ENCODE results near the gene B3GNT9. TPM values are rescaled to one million over a fixed set of nuclear protein-coding genes. Genes with fewer than 3 reads are reported as not detected.

Gene B3GNT9
- total RNA-seq, 4 donors from 2014 or later, result 1.5 to 69.1 (median 5.5) TPM

DNA sequence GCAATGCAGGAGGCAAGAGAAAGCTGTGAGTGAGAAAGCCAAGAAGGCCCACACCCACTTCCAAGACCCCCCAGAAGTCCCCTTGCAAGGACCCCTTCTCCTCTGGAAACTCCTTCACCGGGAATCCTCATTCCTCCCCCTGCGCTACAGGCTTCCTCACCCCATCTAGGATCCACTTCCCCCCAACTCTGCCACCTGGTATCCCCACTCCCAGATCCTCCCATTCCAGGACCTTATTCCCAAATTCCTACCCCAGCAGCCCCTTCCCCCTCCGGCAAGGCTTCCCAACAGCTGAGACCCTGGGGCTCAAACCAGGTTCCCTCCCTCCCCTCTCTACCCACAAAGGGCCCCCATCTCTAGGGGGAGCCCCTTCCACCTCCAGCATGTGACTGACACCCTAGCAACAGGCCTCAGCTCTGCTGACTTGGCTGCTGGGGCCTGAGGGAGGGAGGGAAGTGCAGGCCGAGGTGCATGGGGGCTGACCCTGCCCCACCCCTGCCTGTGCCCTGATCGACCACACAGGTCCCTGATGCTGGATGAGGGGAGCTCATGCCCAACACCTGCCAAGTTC lies 15.9 kb upstream of the B3GNT9 start:
- Histone ChIP-seq H3K27me3 (peaks cover 53% of the 10 kb centered on the region), H3K27ac (no peak overlapping the region), H3K9me3 (no peaks in the 10 kb centered on the region), H3K4me1 (peaks cover 16 to 70% (median 53%) of the 10 kb centered on the region in 4 donors), H3K4me3 (no peak overlapping the region), H3K36me3 (no peaks in the 10 kb centered on the region)
- WGBS, 2 donors (ENCODE audit: low coverage in 1 of 2), result 80% methylated on average over 5 of the region's 5 CpGs; no CpG with 5 or more reads in 1 of the 2 donors
- in situ Hi-C loops (cut with MboI; ENCODE audit: low pct_ligation_motif_present in 1 of 4, low pct_unique_long_range_greater_than_20kb in 1 of 4, low sequenced_read_pairs in 3 of 4), result loop anchor here in 2 of 4 donors (25.0 kb wide), 2 partner anchors 179 to 204 kb away; partner anchors contain the start of genes CES3 (in 1 of the 2) and CES4A (in 1 of the 2)
- peak; percentile 8 for DNase-seq
- intact Hi-C loops (cut with DNase I; ENCODE audit: low total_unique reads), result no loop called here
- TF ChIP-seq EP300 (IDR thresholded peaks at IDR 0.05; ENCODE audit: low read depth) (no peak), POLR2A (IDR thresholded peaks at IDR 0.05) (no peak), POLR2AphosphoS5 (IDR thresholded peaks at IDR 0.05) (no peak)
- TF ChIP-seq, protein P1, sequence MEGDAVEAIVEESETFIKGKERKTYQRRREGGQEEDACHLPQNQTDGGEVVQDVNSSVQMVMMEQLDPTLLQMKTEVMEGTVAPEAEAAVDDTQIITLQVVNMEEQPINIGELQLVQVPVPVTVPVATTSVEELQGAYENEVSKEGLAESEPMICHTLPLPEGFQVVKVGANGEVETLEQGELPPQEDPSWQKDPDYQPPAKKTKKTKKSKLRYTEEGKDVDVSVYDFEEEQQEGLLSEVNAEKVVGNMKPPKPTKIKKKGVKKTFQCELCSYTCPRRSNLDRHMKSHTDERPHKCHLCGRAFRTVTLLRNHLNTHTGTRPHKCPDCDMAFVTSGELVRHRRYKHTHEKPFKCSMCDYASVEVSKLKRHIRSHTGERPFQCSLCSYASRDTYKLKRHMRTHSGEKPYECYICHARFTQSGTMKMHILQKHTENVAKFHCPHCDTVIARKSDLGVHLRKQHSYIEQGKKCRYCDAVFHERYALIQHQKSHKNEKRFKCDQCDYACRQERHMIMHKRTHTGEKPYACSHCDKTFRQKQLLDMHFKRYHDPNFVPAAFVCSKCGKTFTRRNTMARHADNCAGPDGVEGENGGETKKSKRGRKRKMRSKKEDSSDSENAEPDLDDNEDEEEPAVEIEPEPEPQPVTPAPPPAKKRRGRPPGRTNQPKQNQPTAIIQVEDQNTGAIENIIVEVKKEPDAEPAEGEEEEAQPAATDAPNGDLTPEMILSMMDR (IDR thresholded peaks at IDR 0.05), result no peak

DNA sequence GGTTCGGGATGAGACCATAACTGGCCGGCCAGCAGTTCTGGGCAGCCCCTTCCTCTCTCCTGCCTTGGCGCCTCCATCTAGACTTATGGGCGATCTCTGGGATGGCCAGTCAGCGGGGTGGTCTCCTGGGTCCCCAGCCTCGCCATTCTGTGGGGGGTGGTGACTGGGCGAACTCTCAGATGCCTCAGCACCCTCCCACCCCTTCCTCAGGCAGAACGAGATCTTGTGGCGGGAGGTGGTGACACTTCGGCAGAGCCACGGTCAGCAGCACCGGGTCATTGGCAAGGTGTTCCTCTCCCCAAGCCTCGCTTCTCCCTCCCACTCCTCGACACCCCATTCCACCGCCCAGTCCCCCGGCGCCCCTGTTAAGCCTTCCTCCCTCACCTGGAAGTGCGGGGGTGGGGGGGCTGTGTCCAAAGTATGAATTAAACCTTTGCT lies 15.3 kb upstream of the B3GNT9 start:
- in situ Hi-C loops (cut with MboI; ENCODE audit: low pct_ligation_motif_present in 1 of 4, low pct_unique_long_range_greater_than_20kb in 1 of 4, low sequenced_read_pairs in 3 of 4), result loop anchor here in 2 of 4 donors (25.0 kb wide), 2 partner anchors 179 to 204 kb away; partner anchors contain the start of genes CES3 (in 1 of the 2) and CES4A (in 1 of the 2)
- Histone ChIP-seq H3K36me3 (no peaks in the 10 kb centered on the region), H3K4me1 (peaks cover 22 to 73% (median 55%) of the 10 kb centered on the region in 4 donors), H3K4me3 (no peak overlapping the region), H3K27ac (no peak overlapping the region), H3K27me3 (peaks cover 56% of the 10 kb centered on the region), H3K9me3 (no peaks in the 10 kb centered on the region)
- intact Hi-C loops (cut with DNase I; ENCODE audit: low total_unique reads), result no loop called here
- DNase-seq, result no peak
- WGBS, 2 donors (ENCODE audit: low coverage in 1 of 2), result 48% methylated on average over 17 of the region's 18 CpGs; no CpG with 5 or more reads in 1 of the 2 donors
- TF ChIP-seq, protein P1 (IDR thresholded peaks at IDR 0.05), result no peak
- TF ChIP-seq EP300 (IDR thresholded peaks at IDR 0.05; ENCODE audit: low read depth) (no peak), POLR2A (IDR thresholded peaks at IDR 0.05) (no peak), POLR2AphosphoS5 (IDR thresholded peaks at IDR 0.05) (no peak)

DNA sequence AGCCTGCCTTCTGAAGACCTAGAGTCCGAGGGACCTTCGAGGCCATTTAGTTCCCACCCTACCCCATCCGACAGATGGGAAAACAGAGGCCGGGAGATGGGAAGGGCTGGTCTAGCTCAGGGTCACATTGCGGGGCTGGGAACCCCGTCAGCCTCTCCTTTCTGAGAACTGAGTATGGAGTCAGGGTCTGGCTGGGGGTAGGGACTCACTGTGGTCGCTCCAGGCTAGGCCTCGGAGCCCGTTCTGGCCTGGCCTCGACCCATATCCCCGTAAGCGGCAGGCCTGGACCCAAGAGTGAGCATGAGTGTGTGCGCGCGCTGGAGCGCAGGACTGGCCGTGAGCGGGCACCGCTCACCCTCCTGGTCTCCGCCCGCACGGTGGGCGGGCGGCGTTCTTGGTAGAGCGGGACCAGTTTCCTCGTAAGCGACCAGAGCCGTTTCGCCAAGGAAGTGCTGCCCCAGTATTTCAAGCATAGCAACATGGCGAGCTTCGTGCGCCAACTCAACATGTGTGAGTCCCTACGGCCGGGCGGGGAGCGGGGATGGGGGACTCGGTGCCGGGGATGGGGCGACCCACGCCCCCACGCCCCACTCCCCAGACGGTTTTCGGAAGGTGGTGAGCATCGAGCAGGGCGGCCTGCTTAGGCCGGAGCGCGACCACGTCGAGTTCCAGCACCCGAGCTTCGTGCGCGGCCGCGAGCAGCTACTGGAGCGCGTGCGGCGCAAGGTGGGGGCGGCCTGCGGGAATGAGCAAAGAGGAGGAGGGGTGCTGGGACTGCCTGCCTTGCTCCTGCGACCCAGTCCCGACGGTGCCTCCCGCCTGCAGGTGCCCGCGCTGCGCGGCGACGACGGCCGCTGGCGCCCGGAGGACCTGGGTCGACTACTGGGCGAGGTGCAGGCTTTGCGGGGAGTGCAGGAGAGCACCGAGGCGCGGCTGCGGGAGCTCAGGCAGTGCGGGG lies 14.6 kb upstream of the B3GNT9 start:
- in situ Hi-C loops (cut with MboI; ENCODE audit: low pct_ligation_motif_present in 1 of 4, low pct_unique_long_range_greater_than_20kb in 1 of 4, low sequenced_read_pairs in 3 of 4), result loop anchor here in 2 of 4 donors (25.0 kb wide), 2 partner anchors 178 to 203 kb away; partner anchors contain the start of genes CES3 (in 1 of the 2) and CES4A (in 1 of the 2)
- no peaks in the 10 kb centered on the region for H3K9me3 ChIP-seq
- H3K4me1 ChIP-seq, result peaks cover 23 to 71% (median 54%) of the 10 kb centered on the region in 4 donors
- intact Hi-C loops (cut with DNase I; ENCODE audit: low total_unique reads), result no loop called here
- H3K27ac ChIP-seq, result peak overlapping the region; percentile 11 to 72 (median 50)
- WGBS, 2 donors (ENCODE audit: low coverage in 1 of 2), result 29% methylated on average over 53 of the region's 85 CpGs; no CpG with 5 or more reads in 1 of the 2 donors
- H3K36me3 ChIP-seq, result no peaks in the 10 kb centered on the region
- TF ChIP-seq POLR2A (IDR thresholded peaks at IDR 0.05) (peak; percentile 9), POLR2AphosphoS5 (IDR thresholded peaks at IDR 0.05) (no peak)
- peak overlapping the region in 1 of 4 donors; percentile 38 for H3K4me3 ChIP-seq
- H3K27me3 ChIP-seq, result peaks cover 56% of the 10 kb centered on the region
- DNase-seq, result no peak

DNA sequence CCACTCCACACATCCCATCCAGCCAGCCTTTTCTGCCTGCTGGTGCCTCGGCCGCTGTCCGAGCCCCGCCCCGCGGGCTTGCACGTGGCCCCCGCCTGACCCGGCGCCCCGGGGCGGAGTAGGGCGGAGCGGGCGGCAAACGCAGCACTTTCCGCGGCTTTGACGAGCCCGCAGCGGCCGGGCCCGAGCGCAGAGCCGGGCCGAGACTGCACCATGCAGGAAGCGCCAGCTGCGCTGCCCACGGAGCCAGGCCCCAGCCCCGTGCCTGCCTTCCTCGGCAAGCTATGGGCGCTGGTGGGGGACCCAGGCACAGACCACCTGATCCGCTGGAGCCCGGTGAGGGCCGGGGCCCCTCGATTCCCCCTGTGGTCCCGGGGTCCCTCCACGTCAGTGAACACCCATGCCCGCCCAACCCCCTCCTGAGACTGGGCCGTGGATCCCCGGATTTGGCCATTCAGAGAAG lies 13.8 kb upstream of the B3GNT9 start, which contains the start of gene HSF4:
Gene HSF4, plus strand, starts transcription at position 147 of the 463 bp plus-strand sequence. Its CDS starts 67 bp downstream, at position 214.
- DNase-seq, result peak; percentile 79
- in situ Hi-C loops (cut with MboI; ENCODE audit: low pct_ligation_motif_present in 1 of 4, low pct_unique_long_range_greater_than_20kb in 1 of 4, low sequenced_read_pairs in 3 of 4), result loop anchor here in 2 of 4 donors (25.0 kb wide), 2 partner anchors 177 to 202 kb away; partner anchors contain the start of genes CES3 (in 1 of the 2) and CES4A (in 1 of the 2)
- WGBS, 2 donors (ENCODE audit: low coverage in 1 of 2), result 4% methylated on average over 22 of the region's 41 CpGs; no CpG with 5 or more reads in 1 of the 2 donors
- Histone ChIP-seq H3K4me3 (peak within 1 kb of the TSS in 3 of 4 donors; percentile 12 to 38 (median 29)), H3K36me3 (no peaks in the 10 kb centered on the region), H3K27ac (peak within 1 kb of the TSS; percentile 11 to 72 (median 58)), H3K27me3 (peaks cover 56% of the 10 kb centered on the region), H3K4me1 (peaks cover 19 to 65% (median 48%) of the 10 kb centered on the region in 4 donors), H3K9me3 (no peaks in the 10 kb centered on the region)
- TF ChIP-seq POLR2A (IDR thresholded peaks at IDR 0.05), result peak; percentile 7
- TF ChIP-seq EP300 (IDR thresholded peaks at IDR 0.05; ENCODE audit: low read depth), result no peak
- TF ChIP-seq POLR2AphosphoS5 (IDR thresholded peaks at IDR 0.05), result peak in 2 of 3 donors; percentile 17 to 32
- TF ChIP-seq, protein P1 (IDR thresholded peaks at IDR 0.05), result no peak
- intact Hi-C loops (cut with DNase I; ENCODE audit: low total_unique reads), result no loop called here

All from transverse colon (tissue), 4 donors.